HL-60 (cell line): Measurements from ENCODE around the gene IL1RAPL2.

ENCODE experiments used
- DNase-seq, 2 experiments: peaks; one replicate each; pipeline ENCODE4 v3.0.0-alpha.2; 2010 to 2020; ENCODE audit warnings: low read depth in 1 of 2, low spot score in 1 of 2
- H3K27ac ChIP-seq: fragments of 250-450 bp; sonication (Bioruptor Pico); replicated peaks from 2 replicates; pipeline ENCODE4 v1.5.1; 2020; ENCODE audit warnings: mild to moderate bottlenecking, moderate library complexity
- H3K27me3 ChIP-seq: fragments of 250-450 bp; sonication (Bioruptor Pico); 2 replicates; pipeline ENCODE4 v1.5.1; 2021; ENCODE audit warnings: mild to moderate bottlenecking, moderate library complexity; ENCODE audit not compliant: insufficient read depth, poor library complexity, severe bottlenecking
- H3K4me3 ChIP-seq: replicated peaks from 2 replicates; pipeline ENCODE4 v1.5.1; 2011; ENCODE audit warnings: mild to moderate bottlenecking, control low read depth, low read length; ENCODE audit not compliant: insufficient read depth
- GABPA ChIP-seq: IDR thresholded peaks from 2 replicates; pipeline ENCODE4 v1.6.1; 2012; ENCODE audit warnings: low read depth
- POLR2AphosphoS5 ChIP-seq: IDR thresholded peaks from 2 replicates; pipeline ENCODE4 v1.6.1; 2012; ENCODE audit warnings: low read depth
- SPI1 ChIP-seq: IDR thresholded peaks from 2 replicates; pipeline ENCODE4 v1.6.1; 2012; ENCODE audit warnings: low read depth, mild to moderate bottlenecking, borderline replicate concordance
- TF ChIP-seq, protein P1 (sequence below): IDR thresholded peaks from one replicate; pipeline ENCODE4 v1.5.1; 2011; ENCODE audit warnings: low read length, control low read depth, inconsistent platforms; ENCODE audit not compliant: insufficient read depth
- TF ChIP-seq, protein P2 (sequence below): IDR thresholded peaks from 2 replicates; pipeline ENCODE4 v1.6.1; 2012; ENCODE audit warnings: low read depth; ENCODE audit not compliant: insufficient replicate concordance

The IL1RAPL2 gene

DNA sequence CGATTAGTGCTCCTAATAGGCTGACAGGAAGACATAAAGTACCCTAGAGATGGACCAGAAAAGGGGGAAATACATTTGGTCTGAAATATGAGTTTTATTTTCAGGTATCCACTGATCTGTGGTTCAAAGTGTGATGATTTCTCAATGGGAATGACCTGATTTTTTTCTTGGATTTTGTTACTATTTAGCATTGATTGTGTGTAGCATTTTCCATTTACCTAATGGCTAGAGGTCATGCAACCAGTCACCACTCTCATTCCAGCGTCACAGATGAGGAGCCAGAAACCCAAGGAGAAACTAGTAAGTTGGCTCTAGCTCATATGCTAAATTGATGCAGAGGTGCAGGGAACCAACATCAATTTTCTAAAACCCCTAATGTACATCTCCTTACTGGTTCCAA, 118.1 kb downstream of the IL1RAPL2 start:
- TF ChIP-seq GABPA (no peak), POLR2AphosphoS5 (no peak), SPI1 (no peak)
- TF ChIP-seq, protein P1, sequence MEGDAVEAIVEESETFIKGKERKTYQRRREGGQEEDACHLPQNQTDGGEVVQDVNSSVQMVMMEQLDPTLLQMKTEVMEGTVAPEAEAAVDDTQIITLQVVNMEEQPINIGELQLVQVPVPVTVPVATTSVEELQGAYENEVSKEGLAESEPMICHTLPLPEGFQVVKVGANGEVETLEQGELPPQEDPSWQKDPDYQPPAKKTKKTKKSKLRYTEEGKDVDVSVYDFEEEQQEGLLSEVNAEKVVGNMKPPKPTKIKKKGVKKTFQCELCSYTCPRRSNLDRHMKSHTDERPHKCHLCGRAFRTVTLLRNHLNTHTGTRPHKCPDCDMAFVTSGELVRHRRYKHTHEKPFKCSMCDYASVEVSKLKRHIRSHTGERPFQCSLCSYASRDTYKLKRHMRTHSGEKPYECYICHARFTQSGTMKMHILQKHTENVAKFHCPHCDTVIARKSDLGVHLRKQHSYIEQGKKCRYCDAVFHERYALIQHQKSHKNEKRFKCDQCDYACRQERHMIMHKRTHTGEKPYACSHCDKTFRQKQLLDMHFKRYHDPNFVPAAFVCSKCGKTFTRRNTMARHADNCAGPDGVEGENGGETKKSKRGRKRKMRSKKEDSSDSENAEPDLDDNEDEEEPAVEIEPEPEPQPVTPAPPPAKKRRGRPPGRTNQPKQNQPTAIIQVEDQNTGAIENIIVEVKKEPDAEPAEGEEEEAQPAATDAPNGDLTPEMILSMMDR: no peak
- TF ChIP-seq, protein P2, sequence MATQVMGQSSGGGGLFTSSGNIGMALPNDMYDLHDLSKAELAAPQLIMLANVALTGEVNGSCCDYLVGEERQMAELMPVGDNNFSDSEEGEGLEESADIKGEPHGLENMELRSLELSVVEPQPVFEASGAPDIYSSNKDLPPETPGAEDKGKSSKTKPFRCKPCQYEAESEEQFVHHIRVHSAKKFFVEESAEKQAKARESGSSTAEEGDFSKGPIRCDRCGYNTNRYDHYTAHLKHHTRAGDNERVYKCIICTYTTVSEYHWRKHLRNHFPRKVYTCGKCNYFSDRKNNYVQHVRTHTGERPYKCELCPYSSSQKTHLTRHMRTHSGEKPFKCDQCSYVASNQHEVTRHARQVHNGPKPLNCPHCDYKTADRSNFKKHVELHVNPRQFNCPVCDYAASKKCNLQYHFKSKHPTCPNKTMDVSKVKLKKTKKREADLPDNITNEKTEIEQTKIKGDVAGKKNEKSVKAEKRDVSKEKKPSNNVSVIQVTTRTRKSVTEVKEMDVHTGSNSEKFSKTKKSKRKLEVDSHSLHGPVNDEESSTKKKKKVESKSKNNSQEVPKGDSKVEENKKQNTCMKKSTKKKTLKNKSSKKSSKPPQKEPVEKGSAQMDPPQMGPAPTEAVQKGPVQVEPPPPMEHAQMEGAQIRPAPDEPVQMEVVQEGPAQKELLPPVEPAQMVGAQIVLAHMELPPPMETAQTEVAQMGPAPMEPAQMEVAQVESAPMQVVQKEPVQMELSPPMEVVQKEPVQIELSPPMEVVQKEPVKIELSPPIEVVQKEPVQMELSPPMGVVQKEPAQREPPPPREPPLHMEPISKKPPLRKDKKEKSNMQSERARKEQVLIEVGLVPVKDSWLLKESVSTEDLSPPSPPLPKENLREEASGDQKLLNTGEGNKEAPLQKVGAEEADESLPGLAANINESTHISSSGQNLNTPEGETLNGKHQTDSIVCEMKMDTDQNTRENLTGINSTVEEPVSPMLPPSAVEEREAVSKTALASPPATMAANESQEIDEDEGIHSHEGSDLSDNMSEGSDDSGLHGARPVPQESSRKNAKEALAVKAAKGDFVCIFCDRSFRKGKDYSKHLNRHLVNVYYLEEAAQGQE: no peak
- H3K27ac ChIP-seq: no peak overlapping the region
- no peak for DNase-seq
- no peaks in the 10 kb centered on the region for H3K27me3 ChIP-seq
- H3K4me3 ChIP-seq: no peak overlapping the region

DNA sequence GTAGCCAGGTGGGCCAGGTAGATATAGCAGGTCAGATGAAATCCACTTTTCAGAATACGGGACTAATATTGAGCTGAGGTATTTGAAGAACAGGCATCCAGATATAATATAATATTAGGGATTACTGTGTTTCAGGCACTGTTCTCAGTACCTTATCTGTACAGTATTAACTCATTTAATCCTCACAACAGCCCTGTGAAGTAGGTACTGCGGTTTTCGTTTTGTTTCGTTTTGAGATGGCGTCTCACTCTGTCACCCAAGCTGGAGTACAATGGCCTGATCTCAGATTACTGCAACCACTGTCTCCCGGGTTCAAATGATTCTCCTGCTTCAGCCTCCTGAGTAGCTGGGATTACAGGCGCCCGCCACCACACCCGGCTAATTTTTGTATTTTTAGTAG, 129.6 kb downstream of the IL1RAPL2 start:
- DNase-seq: no peak
- Histone ChIP-seq H3K4me3 (no peak overlapping the region), H3K27me3 (no peaks in the 10 kb centered on the region), H3K27ac (no peak overlapping the region)
- TF ChIP-seq, protein P1: no peak
- TF ChIP-seq POLR2AphosphoS5 (no peak), GABPA (no peak), SPI1 (no peak)
- TF ChIP-seq, protein P2: no peak

DNA sequence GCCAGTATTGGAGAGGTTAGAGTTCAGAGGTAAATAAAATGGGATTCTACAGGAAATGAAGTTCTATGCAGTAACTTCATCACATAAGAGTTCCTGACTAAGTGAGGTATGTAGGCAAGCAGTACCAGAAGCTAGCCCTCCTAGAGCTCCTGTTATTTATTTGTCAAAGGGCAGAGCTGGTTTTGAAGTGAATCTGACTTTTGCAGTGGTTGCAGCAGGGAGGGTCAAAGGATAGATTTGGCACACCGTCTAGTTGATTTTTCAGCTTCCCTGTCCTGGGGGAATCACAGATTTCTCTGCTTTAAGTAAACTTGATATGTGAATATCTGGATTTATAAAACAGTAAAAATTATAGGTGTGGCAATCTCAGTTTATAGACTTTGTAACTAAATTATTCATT, 130.7 kb downstream of the IL1RAPL2 start:
- no peak for DNase-seq
- TF ChIP-seq POLR2AphosphoS5 (no peak), SPI1 (no peak), GABPA (no peak)
- TF ChIP-seq, protein P1: no peak
- TF ChIP-seq, protein P2: no peak
- Histone ChIP-seq H3K27ac (no peak overlapping the region), H3K27me3 (no peaks in the 10 kb centered on the region), H3K4me3 (no peak overlapping the region)
